ENCODE results near the gene KAZN.
"Not testable (repeated sequence)": the region's sequence is repeated elsewhere in the genome, so short reads cannot be mapped to it uniquely, and the experiment has no call there.

KAZN gene

GRCh38 chr1:14948112-14948652 is 349.7 kb downstream of the KAZN start:
- no peak for DNase-seq

GRCh38 chr1:14949270-14949835 is 350.9 kb downstream of the KAZN start:
- no peak for DNase-seq

GRCh38 chr1:14949836-14950713 is 351.6 kb downstream of the KAZN start:
- no peak for DNase-seq

- DNase-seq, result no peak
Measured at GRCh38 chr1:14951766-14952165, 353.3 kb downstream of the KAZN start.

- DNase-seq, result no peak
Measured at GRCh38 chr1:14952626-14953314, 354.3 kb downstream of the KAZN start.

- no peak for DNase-seq
Measured at GRCh38 chr1:14954210-14954609, 355.7 kb downstream of the KAZN start.

- no peak for DNase-seq
Measured at GRCh38 chr1:14954930-14955329, 356.4 kb downstream of the KAZN start.

- DNase-seq, result no peak
Measured at GRCh38 chr1:14955402-14955801, 356.9 kb downstream of the KAZN start.

GRCh38 chr1:14955976-14956375 is 357.5 kb downstream of the KAZN start:
- no peak for DNase-seq

- no peak for DNase-seq
Measured at GRCh38 chr1:14956579-14957195, 358.2 kb downstream of the KAZN start.

- DNase-seq, result no peak
Measured at GRCh38 chr1:14957375-14958098, 359.1 kb downstream of the KAZN start.

GRCh38 chr1:14958249-14959058 is 360.0 kb downstream of the KAZN start:
- no peak for DNase-seq

GRCh38 chr1:14959059-14959694 is 360.7 kb downstream of the KAZN start:
- no peak for DNase-seq

- no peak for DNase-seq
Measured at GRCh38 chr1:14961661-14962267, 363.3 kb downstream of the KAZN start.

GRCh38 chr1:14962407-14962806 is 363.9 kb downstream of the KAZN start:
- DNase-seq, result no peak

- not testable (repeated sequence) for DNase-seq
Measured at GRCh38 chr1:14963791-14964710, 365.6 kb downstream of the KAZN start.

- no peak for DNase-seq
Measured at GRCh38 chr1:14964711-14965055, 366.2 kb downstream of the KAZN start.

- DNase-seq, result no peak
Measured at GRCh38 chr1:14968251-14968851, 369.9 kb downstream of the KAZN start.

GRCh38 chr1:14969006-14969405 is 370.5 kb downstream of the KAZN start:
- DNase-seq, result no peak
